Body of pancreas (tissue), 4 donors: ENCODE measurements around the gene PPP6R1.

Source experiments
- POLR2A ChIP-seq, 3 donors: fragments of 450-650 bp; IDR thresholded peaks; one replicate each; pipeline ENCODE4 v1.6.1; 2016; ENCODE audit warnings: antibody characterized with exemption in 3 of 3, mild to moderate bottlenecking in 2 of 3
- TF ChIP-seq, protein P1 (sequence below), 7 experiments: fragments of 450-650 bp in 4 of 7; fragments of 200-600 bp in 3 of 7; sonication (generic) in 3 of 7; IDR thresholded peaks; one replicate each; pipeline ENCODE4 v1.5.1; 2016 to 2019; ENCODE audit warnings: antibody characterized with exemption in 7 of 7

DNA sequence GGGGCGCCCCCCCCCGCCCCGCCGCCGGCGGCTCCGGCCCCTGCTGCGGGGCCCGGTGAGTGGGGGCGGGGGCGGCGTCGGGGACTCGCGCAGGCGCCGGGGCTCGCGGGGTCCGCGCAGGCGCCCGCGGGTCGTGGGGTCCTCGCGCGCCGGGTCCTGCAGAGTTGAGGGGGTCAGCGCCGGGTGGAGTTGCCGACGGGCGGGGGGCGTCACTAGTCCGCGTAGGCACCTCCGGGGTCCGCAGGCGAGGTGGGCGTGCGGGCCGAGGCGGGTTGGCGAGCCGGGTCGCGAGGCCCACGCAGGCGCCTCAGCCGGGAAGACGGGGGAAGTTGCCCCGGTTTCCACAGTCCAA, 365 bp downstream of the PPP6R1 start:
- TF ChIP-seq, protein P1, sequence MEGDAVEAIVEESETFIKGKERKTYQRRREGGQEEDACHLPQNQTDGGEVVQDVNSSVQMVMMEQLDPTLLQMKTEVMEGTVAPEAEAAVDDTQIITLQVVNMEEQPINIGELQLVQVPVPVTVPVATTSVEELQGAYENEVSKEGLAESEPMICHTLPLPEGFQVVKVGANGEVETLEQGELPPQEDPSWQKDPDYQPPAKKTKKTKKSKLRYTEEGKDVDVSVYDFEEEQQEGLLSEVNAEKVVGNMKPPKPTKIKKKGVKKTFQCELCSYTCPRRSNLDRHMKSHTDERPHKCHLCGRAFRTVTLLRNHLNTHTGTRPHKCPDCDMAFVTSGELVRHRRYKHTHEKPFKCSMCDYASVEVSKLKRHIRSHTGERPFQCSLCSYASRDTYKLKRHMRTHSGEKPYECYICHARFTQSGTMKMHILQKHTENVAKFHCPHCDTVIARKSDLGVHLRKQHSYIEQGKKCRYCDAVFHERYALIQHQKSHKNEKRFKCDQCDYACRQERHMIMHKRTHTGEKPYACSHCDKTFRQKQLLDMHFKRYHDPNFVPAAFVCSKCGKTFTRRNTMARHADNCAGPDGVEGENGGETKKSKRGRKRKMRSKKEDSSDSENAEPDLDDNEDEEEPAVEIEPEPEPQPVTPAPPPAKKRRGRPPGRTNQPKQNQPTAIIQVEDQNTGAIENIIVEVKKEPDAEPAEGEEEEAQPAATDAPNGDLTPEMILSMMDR (IDR thresholded peaks at IDR 0.05) = no peak
- no peak for TF ChIP-seq POLR2A (IDR thresholded peaks at IDR 0.05)
